GM19372 (cell line): ENCODE data around the gene TESK2.

ENCODE experiments used
- ATAC-seq: cut with Tn5 transposase; IDR thresholded peaks from one replicate; pipeline ENCODE4 v1.9.1; 2021; ENCODE audit warnings: mild to moderate bottlenecking, low read depth, moderate library complexity; ENCODE audit not compliant: unreplicated experiment

TESK2 gene

GRCh38 chr1:45322486-45323040 is 168.4 kb downstream of the TESK2 start:
- no peak for ATAC-seq

- no peak for ATAC-seq
Measured at GRCh38 chr1:45321444-45321843, 169.5 kb downstream of the TESK2 start.

GRCh38 chr1:45319761-45320160 is 171.2 kb downstream of the TESK2 start:
- no peak for ATAC-seq

GRCh38 chr1:45317166-45317565 is 173.8 kb downstream of the TESK2 start:
- ATAC-seq: no peak

GRCh38 chr1:45314266-45314665 is 176.7 kb downstream of the TESK2 start:
- no peak for ATAC-seq

GRCh38 chr1:45306905-45307304 is 184.1 kb downstream of the TESK2 start:
- ATAC-seq: no peak

GRCh38 chr1:45306319-45306718 is 184.6 kb downstream of the TESK2 start:
- ATAC-seq: no peak

- no peak for ATAC-seq
Measured at GRCh38 chr1:45305231-45305630, 185.7 kb downstream of the TESK2 start.

GRCh38 chr1:45304311-45305081 is 186.5 kb downstream of the TESK2 start:
- no peak for ATAC-seq

GRCh38 chr1:45303520-45304310 is 187.2 kb downstream of the TESK2 start:
- peak; percentile 73 for ATAC-seq

GRCh38 chr1:45302505-45303150 is 188.3 kb downstream of the TESK2 start:
- ATAC-seq: no peak

GRCh38 chr1:45300669-45300997 is 190.3 kb downstream of the TESK2 start:
- ATAC-seq: no peak

GRCh38 chr1:45299981-45300668 is 190.8 kb downstream of the TESK2 start:
- ATAC-seq: no peak

- ATAC-seq: no peak
Measured at GRCh38 chr1:45299296-45299695, 191.7 kb downstream of the TESK2 start.

- ATAC-seq: no peak
Measured at GRCh38 chr1:45297666-45298356, 193.2 kb downstream of the TESK2 start.
